ENCODE data around the gene ZNF771. TPM values are rescaled to one million over a fixed set of nuclear protein-coding genes. Genes with fewer than 3 reads are reported as not detected.

Gene ZNF771
- total and polyA plus RNA-seq, 8 donors = 1.2 to 28.7 (median 6.6) TPM

DNA sequence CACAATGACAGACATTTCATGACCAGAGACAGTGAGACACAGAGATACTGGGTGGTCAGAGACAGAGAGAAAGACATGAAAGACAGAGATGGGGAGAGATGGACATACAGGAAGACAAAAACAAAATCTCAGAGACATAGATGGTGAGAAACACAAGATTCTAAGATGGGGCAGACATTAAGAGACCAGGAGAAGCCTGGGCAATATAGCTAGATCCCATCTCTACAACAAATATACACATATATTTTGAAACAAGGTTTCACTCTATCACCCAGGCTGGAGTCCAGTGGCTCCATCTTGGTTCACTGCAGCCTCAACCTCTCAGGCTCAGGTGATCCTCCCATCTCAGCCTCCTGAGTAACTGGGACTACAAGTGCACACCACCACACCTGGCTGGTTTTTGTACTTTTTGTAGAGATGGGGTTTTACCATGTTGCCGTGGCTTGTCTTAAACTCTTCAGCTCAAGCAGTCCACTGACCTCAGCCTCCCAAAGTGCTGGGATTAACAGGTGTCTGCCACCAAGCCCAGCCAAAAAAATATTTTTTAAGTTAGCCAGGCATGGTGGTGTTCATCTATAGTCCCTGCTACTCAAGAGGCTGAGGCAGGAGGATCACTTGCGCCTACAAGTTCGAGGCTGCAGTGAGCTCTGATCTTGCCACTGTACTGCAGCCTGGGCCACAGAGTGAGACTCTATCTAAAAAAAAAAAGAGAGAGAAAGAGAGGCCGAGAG is 27.2 kb upstream of the ZNF771 start:
- TF ChIP-seq, protein P1, sequence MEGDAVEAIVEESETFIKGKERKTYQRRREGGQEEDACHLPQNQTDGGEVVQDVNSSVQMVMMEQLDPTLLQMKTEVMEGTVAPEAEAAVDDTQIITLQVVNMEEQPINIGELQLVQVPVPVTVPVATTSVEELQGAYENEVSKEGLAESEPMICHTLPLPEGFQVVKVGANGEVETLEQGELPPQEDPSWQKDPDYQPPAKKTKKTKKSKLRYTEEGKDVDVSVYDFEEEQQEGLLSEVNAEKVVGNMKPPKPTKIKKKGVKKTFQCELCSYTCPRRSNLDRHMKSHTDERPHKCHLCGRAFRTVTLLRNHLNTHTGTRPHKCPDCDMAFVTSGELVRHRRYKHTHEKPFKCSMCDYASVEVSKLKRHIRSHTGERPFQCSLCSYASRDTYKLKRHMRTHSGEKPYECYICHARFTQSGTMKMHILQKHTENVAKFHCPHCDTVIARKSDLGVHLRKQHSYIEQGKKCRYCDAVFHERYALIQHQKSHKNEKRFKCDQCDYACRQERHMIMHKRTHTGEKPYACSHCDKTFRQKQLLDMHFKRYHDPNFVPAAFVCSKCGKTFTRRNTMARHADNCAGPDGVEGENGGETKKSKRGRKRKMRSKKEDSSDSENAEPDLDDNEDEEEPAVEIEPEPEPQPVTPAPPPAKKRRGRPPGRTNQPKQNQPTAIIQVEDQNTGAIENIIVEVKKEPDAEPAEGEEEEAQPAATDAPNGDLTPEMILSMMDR (IDR thresholded peaks at IDR 0.05) = no peak
- TF ChIP-seq POLR2A (IDR thresholded peaks at IDR 0.05) = no peak
- TF ChIP-seq POLR2AphosphoS5 (IDR thresholded peaks at IDR 0.05) = no peak
- TF ChIP-seq EP300 (IDR thresholded peaks at IDR 0.05) = no peak
- Histone ChIP-seq H3K27ac (peak overlapping the region in 1 of 5 donors; percentile 98), H3K9me3 (no peaks in the 10 kb centered on the region), H3K4me1 (peaks cover 19 to 37% (median 30%) of the 10 kb centered on the region in 4 donors), H3K27me3 (no peaks in the 10 kb centered on the region), H3K36me3 (no peaks in the 10 kb centered on the region), H3K4me3 (no peak overlapping the region)
- intact Hi-C loops (cut with DNase I; ENCODE audit: low total_unique reads) = no loop called here
- DNase-seq = no peak
- WGBS, 5 donors = 86 to 97% (median 90%) methylated on average over 4 of the region's 4 CpGs

DNA sequence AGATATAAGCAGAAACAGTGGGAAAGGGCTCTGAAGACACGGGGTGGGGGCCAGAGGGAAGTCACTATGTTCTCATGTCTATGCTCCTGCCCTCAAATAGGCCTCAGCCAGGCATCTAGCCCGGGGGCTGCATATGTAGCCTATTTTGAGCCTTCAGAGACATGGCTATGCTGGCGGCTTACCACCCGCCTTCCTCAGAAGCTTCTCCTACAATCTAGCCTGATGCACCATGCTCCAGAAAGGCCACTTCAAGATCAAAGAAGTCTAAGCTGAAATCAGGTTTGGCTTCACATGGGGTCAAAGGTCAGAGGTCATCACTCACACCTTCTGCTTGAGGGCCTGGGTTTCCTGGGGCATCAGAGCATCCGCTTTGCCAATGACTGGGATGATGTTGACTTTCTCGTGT is 26.6 kb upstream of the ZNF771 start:
- no peak overlapping the region for H3K4me3 ChIP-seq
- no peak for DNase-seq
- no peaks in the 10 kb centered on the region for H3K36me3 ChIP-seq
- H3K4me1 ChIP-seq = peaks cover 19 to 37% (median 30%) of the 10 kb centered on the region in 4 donors
- TF ChIP-seq POLR2AphosphoS5 (IDR thresholded peaks at IDR 0.05) (no peak), EP300 (IDR thresholded peaks at IDR 0.05) (no peak), POLR2A (IDR thresholded peaks at IDR 0.05) (no peak)
- TF ChIP-seq, protein P1 (IDR thresholded peaks at IDR 0.05) = no peak
- H3K27me3 ChIP-seq = no peaks in the 10 kb centered on the region
- WGBS, 5 donors = 81 to 87% (median 85%) methylated on average over 6 of the region's 6 CpGs
- intact Hi-C loops (cut with DNase I; ENCODE audit: low total_unique reads) = no loop called here
- H3K9me3 ChIP-seq = no peaks in the 10 kb centered on the region
- peak overlapping the region in 1 of 5 donors; percentile 41 for H3K27ac ChIP-seq

DNA sequence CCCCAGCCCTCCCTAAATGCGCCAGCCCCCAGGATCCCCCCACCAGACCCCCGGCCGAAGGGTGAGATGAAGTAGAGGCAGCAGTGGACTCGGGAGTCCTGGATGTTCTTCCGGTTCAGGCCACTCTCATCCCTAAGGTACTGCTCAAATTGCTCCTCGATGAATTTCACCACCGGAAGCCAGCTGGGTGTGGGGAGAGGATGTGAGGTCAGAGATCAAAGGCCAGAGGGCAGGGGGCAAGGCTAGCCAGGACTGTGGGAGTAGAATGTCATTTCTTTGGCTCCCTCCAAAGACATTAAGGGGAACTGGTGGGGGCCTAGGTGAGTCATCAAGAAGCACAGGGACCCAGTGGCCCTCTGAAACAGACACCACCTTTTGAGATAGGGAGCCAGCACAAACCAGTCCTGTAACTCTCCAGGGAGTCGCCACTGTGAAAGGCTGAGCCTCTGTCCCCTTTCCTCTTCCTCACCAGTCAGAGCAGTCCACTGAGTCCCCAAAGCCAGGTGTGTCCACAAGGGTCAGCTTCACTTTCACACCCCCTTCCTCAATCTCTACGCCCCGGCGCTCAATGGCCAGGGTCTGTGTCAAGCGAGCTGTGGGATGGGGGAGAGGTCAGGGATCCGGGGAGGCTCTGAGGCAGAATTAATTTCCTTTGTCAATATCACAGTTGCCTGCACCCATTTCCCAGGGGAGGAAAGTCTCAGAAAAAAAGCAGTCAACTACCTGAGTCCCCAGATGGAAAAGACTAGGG is 25.9 kb upstream of the ZNF771 start:
- peak overlapping the region in 2 of 4 donors; percentile 9 to 32 for H3K4me3 ChIP-seq

More for the DNA sequence above, 25.9 kb upstream of the ZNF771 start:
- H3K9me3 ChIP-seq = no peaks in the 10 kb centered on the region
- no peaks in the 10 kb centered on the region for H3K36me3 ChIP-seq
- peaks cover 19 to 36% (median 30%) of the 10 kb centered on the region in 4 donors for H3K4me1 ChIP-seq
- H3K27me3 ChIP-seq = no peaks in the 10 kb centered on the region
- intact Hi-C loops (cut with DNase I; ENCODE audit: low total_unique reads) = no loop called here
- DNase-seq = no peak
- 67 to 79% (median 78%) methylated on average over 9 to 13 of the region's 13 CpGs for WGBS, 5 donors
- TF ChIP-seq POLR2AphosphoS5 (IDR thresholded peaks at IDR 0.05) = no peak
- no peak for TF ChIP-seq POLR2A (IDR thresholded peaks at IDR 0.05)
- TF ChIP-seq, protein P1 (IDR thresholded peaks at IDR 0.05) = no peak
- TF ChIP-seq EP300 (IDR thresholded peaks at IDR 0.05) = no peak
- peak overlapping the region in 4 of 5 donors; percentile 9 to 60 (median 40) for H3K27ac ChIP-seq
